B cell (primary cell): ENCODE results near the gene PDZRN4. TPM values are rescaled to one million over a fixed set of nuclear protein-coding genes. Genes with fewer than 3 reads are reported as not detected.

Source experiments
- ATAC-seq: fragments of 200-7000 bp; cut with Tn5 transposase; one replicate; pipeline ENCODE4 v1.10.0; 2021; ENCODE audit warnings: low read depth, mild to moderate bottlenecking, moderate number of reproducible peaks, moderate library complexity
- CTCF ChIA-PET: fragments of 350-600 bp; sonication (Branson Sonifier 250); formaldehyde crosslinking; loops from one replicate; lab custom pipeline; 2021; ENCODE audit warnings: antibody characterized with exemption, inconsistent platforms; lab: Charles Lee
- POLR2A ChIA-PET: fragments of 350-600 bp; sonication (Branson Sonifier 250); formaldehyde crosslinking; loops from one replicate; lab custom pipeline; 2021; ENCODE audit warnings: antibody characterized with exemption; lab: Charles Lee
- DNase-seq: peaks from one replicate; pipeline ENCODE4 v3.0.0; 2013
- H2AFZ ChIP-seq: 2 replicates; pipeline ENCODE4 v1.6.1; 2012; ENCODE audit warnings: mild to moderate bottlenecking, low read depth, low read length; ENCODE audit not compliant: insufficient read depth, poor library complexity, severe bottlenecking
- H3K27ac ChIP-seq, 2 donors: 1 replicate in 1 of 2; 2 replicates in 1 of 2; pipeline ENCODE4 v1.5.1; 2012 to 2013; ENCODE audit warnings: low read length in 2 of 2, mild to moderate bottlenecking in 2 of 2, moderate library complexity in 1 of 2
- H3K27me3 ChIP-seq, 4 experiments: fragments of 200-600 bp in 1 of 4; sonication (generic) in 1 of 4; replicated peaks in 1 of 4; 1 replicate in 2 of 4; 2 replicates in 2 of 4; pipeline versions ENCODE4 v1.6.1 to v1.7.0; 2013 to 2016; ENCODE audit warnings: low read length in 3 of 4, mild to moderate bottlenecking in 2 of 4, mixed read lengths in 1 of 4, moderate library complexity in 1 of 4; ENCODE audit not compliant: insufficient read depth in 4 of 4, control insufficient read depth in 3 of 4; ENCODE audit errors: control extremely low read depth in 1 of 4
- H3K36me3 ChIP-seq, 2 experiments: replicated peaks in 1 of 2; 1 replicate in 1 of 2; 2 replicates in 1 of 2; pipeline versions ENCODE4 v1.6.1 to v1.7.1; 2013; ENCODE audit warnings: low read length in 1 of 2; ENCODE audit not compliant: insufficient read depth in 2 of 2, control insufficient read depth in 1 of 2; ENCODE audit errors: control extremely low read depth in 1 of 2, extremely low read depth in 1 of 2
- H3K4me1 ChIP-seq, 2 donors: fragments of 200-600 bp in 1 of 2; sonication (generic) in 1 of 2; 1 replicate in 1 of 2; 2 replicates in 1 of 2; pipeline versions ENCODE4 v1.5.1 to v1.6.1; 2013 to 2017; ENCODE audit warnings: low read length in 2 of 2; ENCODE audit not compliant: control insufficient read depth in 2 of 2, insufficient read depth in 2 of 2
- H3K4me2 ChIP-seq: replicated peaks from 2 replicates; pipeline ENCODE3; 2012; ENCODE audit warnings: mild to moderate bottlenecking, low read depth, low read length; ENCODE audit not compliant: poor library complexity, severe bottlenecking
- H3K4me3 ChIP-seq, 5 experiments: fragments of 200-600 bp in 1 of 5; sonication (generic) in 1 of 5; 1 replicate in 3 of 5; 2 replicates in 2 of 5; pipeline versions ENCODE4 v1.5.1 to v1.7.0; 2011 to 2016; ENCODE audit warnings: low read length in 4 of 5, mild to moderate bottlenecking in 4 of 5, low read depth in 2 of 5, control low read depth in 1 of 5, moderate library complexity in 1 of 5; ENCODE audit not compliant: insufficient read depth in 1 of 5; ENCODE audit errors: control extremely low read depth in 1 of 5, extremely low read depth in 1 of 5
- H3K79me2 ChIP-seq: fragments of 200-600 bp; sonication (generic); one replicate; pipeline ENCODE4 v1.6.0; 2016; ENCODE audit warnings: low read length; ENCODE audit not compliant: control insufficient read depth, insufficient read depth
- H3K9ac ChIP-seq: fragments of 200-600 bp; sonication (generic); 2 replicates; pipeline ENCODE4 v1.6.1; 2017; ENCODE audit warnings: mild to moderate bottlenecking, low read length, moderate library complexity
- H3K9me3 ChIP-seq, 3 donors: one replicate each; pipeline versions ENCODE4 v1.6.1 to v1.7.1; 2013; ENCODE audit warnings: low read length in 2 of 3; ENCODE audit not compliant: control insufficient read depth in 2 of 3, insufficient read depth in 1 of 3; ENCODE audit errors: control extremely low read depth in 1 of 3
- H4K20me1 ChIP-seq: 2 replicates; pipeline ENCODE4 v1.6.0; 2012; ENCODE audit warnings: mild to moderate bottlenecking, low read length; ENCODE audit not compliant: insufficient read depth, control insufficient read depth, poor library complexity, severe bottlenecking
- H3K27ac Mint-ChIP-seq: one replicate; pipeline ENCODE4 v1.8.0; 2021; ENCODE audit warnings: mixed read lengths
- H3K27me3 Mint-ChIP-seq: one replicate; pipeline ENCODE4 v1.8.0; 2021; ENCODE audit warnings: mixed read lengths
- H3K4me1 Mint-ChIP-seq: one replicate; pipeline ENCODE4 v1.8.0; 2021; ENCODE audit warnings: mixed read lengths
- H3K4me3 Mint-ChIP-seq: one replicate; pipeline ENCODE4 v1.8.0; 2021; ENCODE audit warnings: mixed read lengths
- H3K9me3 Mint-ChIP-seq: one replicate; pipeline ENCODE4 v1.8.0; 2022; ENCODE audit warnings: mixed read lengths; ENCODE audit not compliant: insufficient read depth
- EZH2 ChIP-seq: IDR thresholded peaks from 2 replicates; pipeline ENCODE4 v1.6.1; 2012; ENCODE audit warnings: borderline replicate concordance, low read depth, mild to moderate bottlenecking, moderate library complexity, low read length; ENCODE audit not compliant: insufficient read depth, poor library complexity, severe bottlenecking
- WGBS: methylation state at CpG from one replicate; pipeline ENCODE4 v1.1.5; 2013; ENCODE audit warnings: missing lambda C conversion rate; ENCODE audit not compliant: insufficient coverage; 5-methylcytosine and 5-hydroxymethylcytosine counted together
- intact Hi-C: fragments of 100-400 bp; cut with micrococcal nuclease; formaldehyde crosslinking; loops from one replicate; pipeline ENCODE4 v1.10.0; 2022
- polyA plus RNA-seq: library from polyadenylated mRNA; depleted of rRNA; stranded (reverse); fragments of >200 nt; gene quantifications from 2 replicates; pipeline ENCODE4 v1.2.3, GENCODE V29; 2012
- total RNA-seq, 2 donors: library from RNA; stranded (reverse); fragments of 120-200 nt in 1 of 2; gene quantifications; 1 replicate in 1 of 2; 2 replicates in 1 of 2; pipeline versions ENCODE4 v1.2.3 to v1.2.4, GENCODE V29; 2013 to 2022
- TF ChIP-seq, protein P1 (sequence below): fragments of 200-600 bp; IDR thresholded peaks from one replicate; pipeline ENCODE4 v1.8.0; 2022; ENCODE audit warnings: antibody characterized with exemption, mild to moderate bottlenecking

The PDZRN4 gene
- total and polyA plus RNA-seq, 2 donors (not counting 1 experiment from before 2014, with no cell fraction given): not detected

DNA sequence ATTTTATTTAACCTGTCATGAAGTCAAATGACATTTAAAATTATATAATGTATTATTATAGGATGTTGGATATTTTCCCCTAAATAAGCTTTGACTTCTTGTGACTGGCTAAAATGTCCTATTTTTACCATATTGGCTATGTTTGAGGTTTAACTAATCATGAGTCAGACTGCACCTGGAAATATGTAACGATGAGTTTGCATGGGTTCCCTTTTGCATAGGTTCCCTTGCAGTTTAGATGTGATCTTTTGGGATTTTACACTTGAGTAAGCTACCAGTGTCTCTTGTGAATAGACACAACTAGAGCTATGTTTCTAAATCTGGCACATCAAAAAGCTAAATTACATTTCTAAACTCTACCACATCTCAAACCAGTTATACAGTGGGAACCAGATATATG lies 5.2 kb downstream of the PDZRN4 start:
- ChIA-PET CTCF (no interaction called here), POLR2A (no interaction called here)
- TF ChIP-seq, protein P1, sequence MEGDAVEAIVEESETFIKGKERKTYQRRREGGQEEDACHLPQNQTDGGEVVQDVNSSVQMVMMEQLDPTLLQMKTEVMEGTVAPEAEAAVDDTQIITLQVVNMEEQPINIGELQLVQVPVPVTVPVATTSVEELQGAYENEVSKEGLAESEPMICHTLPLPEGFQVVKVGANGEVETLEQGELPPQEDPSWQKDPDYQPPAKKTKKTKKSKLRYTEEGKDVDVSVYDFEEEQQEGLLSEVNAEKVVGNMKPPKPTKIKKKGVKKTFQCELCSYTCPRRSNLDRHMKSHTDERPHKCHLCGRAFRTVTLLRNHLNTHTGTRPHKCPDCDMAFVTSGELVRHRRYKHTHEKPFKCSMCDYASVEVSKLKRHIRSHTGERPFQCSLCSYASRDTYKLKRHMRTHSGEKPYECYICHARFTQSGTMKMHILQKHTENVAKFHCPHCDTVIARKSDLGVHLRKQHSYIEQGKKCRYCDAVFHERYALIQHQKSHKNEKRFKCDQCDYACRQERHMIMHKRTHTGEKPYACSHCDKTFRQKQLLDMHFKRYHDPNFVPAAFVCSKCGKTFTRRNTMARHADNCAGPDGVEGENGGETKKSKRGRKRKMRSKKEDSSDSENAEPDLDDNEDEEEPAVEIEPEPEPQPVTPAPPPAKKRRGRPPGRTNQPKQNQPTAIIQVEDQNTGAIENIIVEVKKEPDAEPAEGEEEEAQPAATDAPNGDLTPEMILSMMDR: no peak
- TF ChIP-seq EZH2: no peak
- Histone ChIP-seq H4K20me1 (no peaks in the 10 kb centered on the region), H3K79me2 (no peaks in the 10 kb centered on the region), H3K27me3 (peaks cover 0 to 17% (median 13%) of the 10 kb centered on the region in 4 experiments), H2AFZ (no peak overlapping the region), H3K9ac (no peak overlapping the region), H3K27ac (no peak overlapping the region), H3K9me3 (no peaks in the 10 kb centered on the region), H3K4me2 (no peak overlapping the region), H3K4me1 (peaks cover 6 to 14% of the 10 kb centered on the region in 2 donors), H3K4me3 (no peak overlapping the region), H3K36me3 (no peaks in the 10 kb centered on the region)
- Mint-ChIP-seq H3K4me1 (peaks cover 11% of the 10 kb centered on the region), H3K9me3 (no peaks in the 10 kb centered on the region), H3K27me3 (peaks cover 23% of the 10 kb centered on the region), H3K27ac (no peak overlapping the region), H3K4me3 (no peak overlapping the region)
- no peak for ATAC-seq
- no peak for DNase-seq
- intact Hi-C loops: no loop called here
- no CpG with 5 or more reads among the region's 1 CpG for WGBS

DNA sequence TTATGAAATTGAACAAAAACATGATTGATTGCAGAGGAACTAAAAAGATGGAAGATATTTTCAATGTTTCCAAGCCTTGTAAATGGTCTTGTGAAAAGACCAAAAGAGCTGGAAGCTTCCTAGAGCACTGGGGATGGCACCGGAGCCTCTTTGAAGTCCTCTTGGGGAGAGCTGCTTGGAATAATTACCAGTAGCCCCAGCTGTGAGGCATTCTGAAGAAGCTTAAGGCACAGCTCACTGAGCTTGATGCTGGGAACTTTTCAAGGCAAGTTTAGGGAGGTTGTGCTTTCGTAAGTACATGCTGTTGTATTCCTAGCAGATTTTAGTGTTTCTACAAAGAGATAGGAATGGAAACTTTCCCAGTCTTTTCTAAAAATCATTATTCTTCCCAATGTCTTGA lies 13.9 kb downstream of the PDZRN4 start:
- H4K20me1 ChIP-seq: no peaks in the 10 kb centered on the region
- intact Hi-C loops: no loop called here
- H3K4me3 ChIP-seq: no peak overlapping the region
- no peak overlapping the region for H3K27ac Mint-ChIP-seq
- H3K27ac ChIP-seq: no peak overlapping the region
- no peak overlapping the region for H3K4me2 ChIP-seq
- ATAC-seq (no peak), DNase-seq (no peak)
- peaks cover 5 to 7% of the 10 kb centered on the region in 2 donors for H3K4me1 ChIP-seq
- 100% methylated on average over 1 of the region's 2 CpGs for WGBS
- POLR2A ChIA-PET: no interaction called here
- peaks cover 6% of the 10 kb centered on the region for H3K4me1 Mint-ChIP-seq
- no peaks in the 10 kb centered on the region for H3K27me3 ChIP-seq
- H3K36me3 ChIP-seq: no peaks in the 10 kb centered on the region
- no peaks in the 10 kb centered on the region for H3K79me2 ChIP-seq
- H3K9me3 ChIP-seq: no peaks in the 10 kb centered on the region
- no peak overlapping the region for H2AFZ ChIP-seq
- no peaks in the 10 kb centered on the region for H3K9me3 Mint-ChIP-seq
- TF ChIP-seq, protein P1: no peak
- TF ChIP-seq EZH2: no peak
- CTCF ChIA-PET: no interaction called here
- H3K4me3 Mint-ChIP-seq: no peak overlapping the region
- H3K9ac ChIP-seq: no peak overlapping the region
- H3K27me3 Mint-ChIP-seq: no peaks in the 10 kb centered on the region
